Stimulated activated CD8-positive, alpha-beta memory T cell treated with anti-CD3 and anti-CD28 coated beads, Interleukin-15, amount 100 ng/mL, for 4 hours (primary cell): Measurements from ENCODE around the gene CD72.
"Not testable (repeated sequence)": the region's sequence is repeated elsewhere in the genome, so short reads cannot be mapped to it uniquely, and the experiment has no call there.

Source experiments
- DNase-seq, 2 donors: peaks; one replicate each; pipeline ENCODE4 v3.0.0-alpha.2; 2020; ENCODE audit warnings: low read depth in 2 of 2

Gene CD72

GRCh38 chr9:35616681-35617459 lies 1.3 kb downstream of the CD72 start:
- peak; percentile 50 to 57 for DNase-seq

DNA sequence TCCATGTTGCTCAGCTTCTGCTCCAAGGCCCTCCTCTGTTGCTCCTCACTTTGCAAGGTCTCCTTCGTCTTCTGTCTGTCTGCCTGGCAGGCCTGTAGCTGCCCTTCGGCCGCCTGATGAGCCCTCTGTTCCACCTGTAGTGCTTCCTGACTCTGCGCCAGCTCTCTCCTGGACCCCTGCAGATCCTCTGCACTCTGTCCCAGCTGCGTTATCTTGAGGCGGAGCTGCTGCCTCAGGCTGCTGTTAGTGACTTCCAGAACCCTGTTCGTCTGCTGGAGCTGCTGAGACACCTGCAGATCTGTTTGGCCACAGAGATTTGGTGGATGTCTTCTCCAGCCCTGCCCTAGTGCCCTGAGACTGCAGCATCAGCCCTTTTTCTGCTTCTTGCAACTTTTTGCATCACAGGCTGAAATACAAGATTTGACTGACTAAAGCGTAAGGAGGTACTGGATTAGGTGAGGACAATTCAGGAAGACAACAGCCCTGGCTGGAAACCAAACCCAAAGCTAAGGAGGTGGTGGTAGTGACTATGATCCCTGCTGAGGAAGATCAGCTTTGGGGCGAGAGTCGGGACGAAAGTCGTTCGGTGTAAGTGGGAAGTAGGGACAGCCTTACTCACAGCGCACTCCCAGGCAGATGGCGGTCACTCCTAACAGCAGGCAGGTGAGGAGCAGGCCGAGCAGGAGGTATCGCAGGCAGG lies 2.1 kb downstream of the CD72 start:
- no peak for DNase-seq

DNA sequence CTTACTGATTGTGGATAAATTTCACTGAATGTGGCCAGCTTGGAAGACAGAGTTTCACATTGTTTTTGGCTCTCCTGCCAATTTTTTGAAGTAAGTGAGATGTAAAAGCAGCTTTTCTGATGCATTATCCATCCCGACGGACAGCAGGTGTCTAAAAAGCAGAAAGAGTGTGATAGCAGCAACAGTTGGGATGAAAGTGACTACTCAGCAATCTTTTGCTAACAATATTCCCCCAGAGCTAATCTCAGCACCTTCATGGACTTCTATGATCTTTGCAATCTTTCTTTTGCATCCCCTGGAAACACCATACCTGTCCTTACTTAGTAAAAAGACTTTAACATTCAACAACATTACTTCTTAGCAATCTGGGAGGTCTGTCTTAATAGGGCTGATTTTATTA lies 5.4 kb downstream of the CD72 start:
- DNase-seq, result no peak

DNA sequence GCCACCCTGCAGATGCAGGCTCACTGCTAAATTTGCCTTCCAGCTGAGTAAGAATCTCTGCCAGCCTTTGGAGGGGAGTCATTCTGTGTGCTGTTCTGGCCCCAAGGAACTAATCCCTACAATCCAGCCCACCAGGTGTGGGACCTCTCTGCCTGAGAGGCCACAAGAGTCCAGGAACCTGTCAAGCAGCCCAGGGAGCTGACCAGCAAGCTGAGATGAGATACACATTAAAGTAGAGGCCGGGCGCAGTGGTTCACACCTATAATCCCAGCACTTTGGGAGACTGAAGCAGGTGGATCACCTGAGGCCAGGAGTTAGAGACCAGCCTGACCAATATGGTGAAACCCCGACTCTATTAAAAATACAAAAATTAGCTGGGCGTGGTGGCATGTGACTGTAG lies 6.1 kb downstream of the CD72 start:
- DNase-seq, result not testable (repeated sequence)

GRCh38 chr9:35611230-35611797 lies 6.9 kb downstream of the CD72 start:
- no peak for DNase-seq

- DNase-seq, result no peak
These were observed 8.4 kb downstream of the CD72 start for GRCh38 chr9:35609820-35610163.

- DNase-seq, result no peak
These were observed 9.0 kb downstream of the CD72 start for GRCh38 chr9:35609001-35609819.

DNA sequence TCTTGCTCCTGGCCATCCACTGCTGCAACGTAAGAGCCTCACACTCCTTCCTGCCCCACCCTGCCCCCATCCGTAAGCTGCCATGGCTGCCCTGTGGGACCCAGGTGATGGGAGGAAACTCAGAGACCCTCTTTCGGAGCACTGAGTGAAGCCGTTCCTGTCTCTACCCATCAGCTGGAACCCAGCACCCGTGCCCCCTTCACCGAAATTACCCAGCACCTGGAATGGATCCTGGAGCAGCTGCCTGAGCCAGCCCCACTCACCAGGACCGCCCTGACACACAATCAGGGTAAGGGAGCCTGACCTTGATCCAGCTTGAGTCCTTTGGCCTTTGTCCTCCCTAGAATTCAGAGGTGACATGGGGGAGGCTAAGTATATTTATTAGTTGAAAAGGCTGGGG lies 10.0 kb downstream of the CD72 start:
- DNase-seq, result no peak

DNA sequence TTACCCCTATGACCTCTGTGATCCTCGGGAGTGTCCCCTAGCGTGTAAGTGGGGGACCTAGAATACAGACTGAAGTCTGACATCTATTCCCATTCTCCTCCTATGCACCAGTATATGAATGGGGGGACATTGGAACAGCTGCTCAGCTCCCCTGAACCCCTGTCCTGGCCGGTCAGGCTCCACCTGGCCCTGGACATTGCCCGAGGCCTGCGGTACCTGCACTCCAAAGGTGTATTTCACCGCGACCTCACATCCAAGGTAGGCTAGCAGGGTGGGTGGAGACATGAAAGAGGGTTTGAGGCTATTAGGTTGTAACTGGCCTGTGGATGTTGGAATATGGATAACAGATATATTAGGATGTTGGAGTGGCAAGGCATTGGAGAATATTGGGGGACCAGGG lies 11.5 kb downstream of the CD72 start:
- no peak for DNase-seq

DNA sequence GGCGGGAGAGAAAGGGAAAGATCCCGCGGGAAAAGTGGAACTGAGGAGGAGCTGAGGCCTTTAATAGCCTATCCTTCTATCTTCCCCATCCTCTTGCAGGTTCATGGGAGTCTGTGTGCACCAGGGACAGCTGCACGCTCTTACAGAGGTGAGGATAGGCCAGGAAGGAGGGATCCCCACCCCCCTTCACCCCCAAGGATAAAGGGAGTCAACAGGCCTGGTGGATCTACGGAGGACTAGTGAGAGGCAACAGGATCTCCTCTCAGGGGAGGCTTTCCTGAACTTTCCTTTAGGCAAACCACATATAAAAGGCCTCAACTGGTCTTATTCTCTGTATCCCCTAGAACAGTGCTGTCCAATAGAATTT lies 12.1 kb downstream of the CD72 start:
- DNase-seq, result no peak

DNA sequence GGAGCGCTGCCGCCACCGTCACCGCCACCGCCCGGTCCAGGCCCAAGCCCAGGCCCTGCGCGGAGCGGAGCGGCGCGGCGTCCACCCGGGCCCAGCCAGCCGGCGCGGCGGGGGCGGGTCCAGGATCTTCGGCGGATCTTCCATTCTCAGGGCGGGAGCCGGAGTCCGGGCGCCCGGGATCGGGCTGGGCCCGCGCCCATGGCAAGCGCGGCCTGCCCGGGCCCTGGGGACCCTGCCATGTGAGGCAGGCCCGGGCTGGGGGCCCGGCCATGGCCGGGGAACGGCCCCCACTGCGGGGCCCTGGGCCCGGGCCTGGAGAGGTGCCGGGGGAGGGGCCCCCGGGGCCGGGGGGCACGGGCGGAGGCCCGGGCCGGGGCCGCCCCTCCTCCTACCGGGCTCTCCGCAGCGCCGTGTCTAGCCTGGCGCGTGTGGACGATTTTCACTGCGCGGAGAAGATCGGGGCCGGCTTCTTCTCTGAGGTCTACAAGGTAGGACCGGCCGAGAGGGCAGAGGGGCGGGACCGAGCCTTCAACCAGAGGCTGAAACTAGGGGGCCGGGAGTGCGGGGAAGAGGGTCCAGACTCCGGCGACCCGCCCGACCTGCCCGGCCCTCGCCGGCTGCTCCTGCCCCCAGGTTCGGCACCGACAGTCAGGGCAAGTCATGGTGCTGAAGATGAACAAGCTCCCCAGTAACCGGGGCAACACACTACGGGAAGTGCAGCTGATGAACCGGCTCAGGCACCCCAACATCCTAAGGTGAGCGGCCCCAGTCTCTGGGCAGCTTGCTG lies 12.7 kb downstream of the CD72 start:
- no peak for DNase-seq

DNA sequence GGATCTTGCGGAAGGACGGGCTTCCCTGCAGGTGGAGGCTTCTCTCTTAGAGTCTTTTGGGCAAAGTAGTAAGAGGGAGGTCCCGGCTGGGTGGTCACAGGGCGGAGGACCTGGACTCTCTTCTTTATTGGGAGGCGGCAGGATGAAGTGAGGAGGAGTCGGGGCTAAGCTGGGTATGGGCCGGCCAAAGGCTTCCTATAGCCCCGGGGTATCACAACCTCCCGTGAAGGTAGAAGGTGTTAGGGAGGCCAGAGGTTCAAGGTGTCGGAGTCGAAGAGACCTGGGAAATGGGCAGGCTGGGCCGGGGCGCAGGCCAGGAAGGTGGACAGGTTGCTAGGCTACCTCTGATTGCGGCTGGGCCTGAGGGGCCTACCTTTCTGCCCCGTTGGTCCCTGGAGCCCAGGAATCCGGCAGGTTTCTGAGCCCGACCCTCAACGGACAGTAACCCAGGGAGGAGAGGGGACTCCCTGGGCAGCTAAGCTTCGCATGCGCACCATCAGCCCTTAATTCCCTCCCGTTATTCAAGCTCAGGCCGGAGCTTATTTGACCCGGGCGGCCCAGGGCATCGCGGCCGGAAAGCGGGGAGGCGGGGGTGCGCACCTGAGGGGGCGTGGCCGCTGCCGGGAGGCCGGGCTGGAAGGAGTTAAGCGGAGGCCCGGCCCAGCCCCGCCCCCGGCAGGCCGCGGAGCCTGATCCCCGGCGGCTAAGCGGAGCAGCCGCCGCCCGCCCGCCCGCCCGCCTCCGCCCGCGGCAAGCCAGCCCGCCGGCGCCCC lies 13.4 kb downstream of the CD72 start, which contains the start of gene TESK1:
Gene TESK1, plus strand, starts transcription at position 685 of the 773 bp plus-strand sequence. CDS start 358 bp downstream, outside the sequence.
- peak; percentile 62 to 71 for DNase-seq

GRCh38 chr9:35603986-35604577 lies 14.1 kb downstream of the CD72 start:
- peak; percentile 99 for DNase-seq

- DNase-seq, result no peak
These were observed 14.7 kb downstream of the CD72 start for GRCh38 chr9:35603506-35603985.

DNA sequence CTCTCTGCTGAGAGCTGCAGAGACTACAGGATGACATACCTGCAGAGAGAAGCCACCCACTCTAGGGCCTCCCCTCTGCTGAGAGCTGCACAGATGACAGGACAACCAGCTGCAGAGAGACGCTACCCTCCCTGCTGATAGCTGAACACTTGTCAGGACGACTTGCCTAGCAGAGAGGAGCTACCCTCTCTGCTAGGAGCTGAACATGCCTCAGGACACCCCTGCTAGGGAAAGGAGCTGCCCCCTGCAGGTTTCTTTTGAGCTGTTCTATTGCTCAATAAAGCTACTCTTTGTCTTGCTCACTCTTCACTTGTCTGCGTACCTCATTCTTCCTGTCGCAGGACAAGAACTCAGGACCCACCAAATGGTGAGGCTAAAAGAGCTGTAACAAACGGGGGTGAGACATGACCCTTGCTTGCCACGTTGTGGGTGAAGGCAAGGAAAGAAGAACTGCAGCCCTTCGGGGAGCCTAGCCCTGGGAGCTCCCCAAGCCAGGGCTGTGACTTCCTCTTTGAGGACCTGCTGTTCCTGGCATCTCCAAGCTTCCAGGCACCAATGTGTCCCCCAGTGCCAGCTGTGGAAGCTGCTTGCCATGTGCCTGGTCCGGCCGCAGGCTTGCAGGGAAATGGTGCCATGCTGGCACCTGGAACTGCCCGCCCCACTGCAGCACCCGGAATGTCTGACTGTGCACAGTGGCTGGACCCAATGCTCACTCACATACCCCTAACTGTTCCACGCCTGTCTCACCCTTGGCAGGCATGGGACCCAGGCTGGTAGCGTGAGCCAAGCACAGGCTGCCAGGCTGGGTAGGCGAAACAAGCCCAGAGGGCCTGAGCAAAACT lies 18.2 kb downstream of the CD72 start:
- DNase-seq, result no peak

DNA sequence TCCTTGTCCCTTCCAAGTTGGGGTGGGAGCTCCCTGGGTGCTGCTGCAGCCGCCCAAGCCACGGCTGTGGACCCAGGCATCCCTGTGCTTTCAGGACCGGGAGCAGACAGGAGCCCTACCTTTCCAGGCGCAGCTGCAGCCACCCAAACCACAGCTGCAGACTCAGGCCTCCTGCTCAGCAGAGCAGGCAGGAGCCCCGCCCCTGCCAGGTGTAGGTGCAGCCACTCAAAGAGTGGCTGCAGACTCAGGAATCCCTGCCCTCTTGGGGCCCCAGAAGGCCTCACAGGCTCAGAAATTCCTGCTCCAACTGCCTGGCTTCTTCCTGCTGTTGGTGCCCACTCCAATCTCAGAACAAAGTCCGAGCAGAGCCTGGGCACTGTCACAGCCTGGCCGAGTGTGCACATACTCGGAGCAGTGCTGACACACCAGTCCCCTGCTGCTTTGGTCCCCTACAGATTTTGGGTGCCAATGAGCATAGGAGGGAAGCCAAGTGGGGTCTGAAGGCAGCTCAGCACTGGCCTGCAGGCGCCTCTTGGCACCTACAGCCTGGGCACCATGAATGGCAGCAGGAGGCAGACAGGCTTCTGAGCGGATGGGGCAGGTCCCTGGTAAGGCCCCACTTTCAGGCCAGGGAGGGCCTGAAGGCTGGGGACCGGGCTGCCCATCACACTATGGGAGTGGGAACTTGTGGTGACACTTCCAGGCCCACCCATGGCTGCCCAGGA lies 19.2 kb downstream of the CD72 start:
- no peak for DNase-seq

DNA sequence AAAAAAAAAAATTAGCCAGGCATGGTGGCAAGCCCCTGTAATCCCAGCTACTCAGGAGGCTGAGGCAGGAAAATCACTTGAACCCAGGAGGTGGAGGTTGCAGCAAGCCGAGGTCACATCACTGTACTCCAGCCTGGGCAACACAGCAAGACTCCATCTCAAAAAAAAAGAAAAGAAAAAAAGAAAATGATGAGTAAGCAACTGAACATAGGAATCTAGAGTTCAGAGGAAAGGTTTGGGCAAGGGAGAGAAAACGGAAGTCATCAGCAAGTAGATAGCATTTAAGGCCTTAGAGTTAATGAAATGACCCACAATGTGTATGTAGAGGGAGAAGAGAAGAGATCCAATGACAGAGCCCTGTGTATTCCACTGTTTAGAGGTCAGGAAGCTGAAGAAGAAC lies 21.3 kb downstream of the CD72 start:
- not testable (repeated sequence) for DNase-seq

DNA sequence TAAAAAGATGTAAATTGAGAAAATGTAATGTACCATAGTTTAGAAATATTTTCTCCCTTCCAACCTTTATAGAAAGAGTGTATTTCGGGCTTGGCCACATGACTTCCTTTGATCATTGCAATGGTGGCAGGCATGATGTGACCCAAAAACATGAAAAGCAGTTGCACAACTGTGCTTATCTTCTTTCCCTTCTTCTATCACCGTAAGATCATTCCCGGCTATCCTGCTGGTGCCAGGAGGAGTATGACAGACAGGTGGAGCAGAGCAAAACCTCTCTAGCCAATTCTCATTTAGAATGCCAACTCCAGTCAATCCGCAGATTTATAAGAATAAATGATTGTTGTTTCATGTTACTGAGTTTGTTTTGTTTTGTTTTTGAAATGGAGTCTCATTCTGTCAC lies 23.7 kb downstream of the CD72 start:
- DNase-seq, result no peak
